HG03139 (cell line): ENCODE data around the gene RPL6.
"Not testable (repeated sequence)": the region's sequence is repeated elsewhere in the genome, so short reads cannot be mapped to it uniquely, and the experiment has no call there.

ENCODE experiments used
- ATAC-seq: cut with Tn5 transposase; IDR thresholded peaks from one replicate; pipeline ENCODE4 v1.9.1; 2021; ENCODE audit not compliant: unreplicated experiment

The RPL6 gene

DNA sequence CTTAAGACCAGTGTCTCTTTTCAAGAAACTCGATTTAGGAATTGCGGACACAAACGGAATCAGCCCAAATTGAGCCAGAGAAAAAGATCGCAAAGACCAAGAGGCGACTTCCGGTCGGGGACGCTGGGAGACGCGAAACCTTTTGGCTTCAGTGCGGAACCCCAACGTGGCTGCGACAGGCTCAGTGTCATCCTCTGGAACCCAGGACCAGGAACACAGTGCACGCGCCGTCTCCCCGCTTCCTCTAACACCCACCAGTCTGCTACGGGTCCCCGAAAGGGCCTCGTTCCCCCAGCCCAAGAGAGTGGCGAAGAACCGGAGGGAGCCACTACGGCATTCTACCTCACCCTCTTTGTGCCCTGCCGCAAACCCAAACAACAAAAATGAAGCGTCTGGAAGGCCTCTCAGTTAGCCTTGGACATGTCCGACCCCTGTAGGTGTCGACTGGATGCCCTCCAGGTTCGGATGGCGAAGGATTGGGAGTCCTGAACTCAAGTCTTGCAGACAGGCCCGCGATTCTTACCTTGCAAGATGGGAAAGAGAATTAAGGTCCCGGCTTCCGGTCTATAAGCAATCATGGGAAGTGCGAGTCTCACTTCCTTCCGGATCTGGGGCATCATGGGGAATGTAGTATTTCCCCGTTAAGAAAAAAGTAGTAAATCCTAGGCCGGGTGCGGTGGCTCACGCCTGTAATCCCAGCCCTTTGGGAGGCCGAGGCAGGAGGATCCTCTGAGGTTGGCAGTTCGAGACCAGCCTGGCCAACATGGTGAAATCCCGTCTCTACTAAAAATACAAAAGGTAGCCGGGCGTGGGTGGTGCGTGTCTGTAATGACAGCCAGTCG lies at the start of gene RPL6:
RPL6 (minus strand) TSS at position 542 of the 842 bp plus-strand sequence. CDS start 949 bp downstream, outside the sequence.
- peak; percentile 80 for ATAC-seq

DNA sequence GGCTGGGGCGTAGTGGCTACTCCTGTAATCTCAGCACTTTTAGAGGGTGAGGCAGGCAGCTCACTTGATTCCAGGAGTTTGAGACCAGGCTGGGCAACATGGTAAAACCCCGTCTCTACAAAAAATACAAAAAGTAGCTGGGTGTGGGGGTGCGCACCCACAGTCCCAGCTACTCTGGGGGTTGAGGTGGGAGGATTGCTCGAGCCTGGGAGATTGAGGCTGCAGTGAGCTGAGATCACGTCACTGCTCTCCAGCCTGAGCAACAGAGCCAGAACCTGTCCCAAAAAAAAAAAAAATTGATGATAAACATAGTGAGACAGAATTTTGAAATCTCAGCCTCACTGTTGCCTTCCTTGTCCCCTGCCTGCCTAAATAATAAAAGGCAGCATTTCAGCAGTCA lies 49.3 kb upstream of the RPL6 start:
- ATAC-seq = no peak

GRCh38 chr12:112458330-112458729 lies 48.9 kb upstream of the RPL6 start:
- no peak for ATAC-seq

DNA sequence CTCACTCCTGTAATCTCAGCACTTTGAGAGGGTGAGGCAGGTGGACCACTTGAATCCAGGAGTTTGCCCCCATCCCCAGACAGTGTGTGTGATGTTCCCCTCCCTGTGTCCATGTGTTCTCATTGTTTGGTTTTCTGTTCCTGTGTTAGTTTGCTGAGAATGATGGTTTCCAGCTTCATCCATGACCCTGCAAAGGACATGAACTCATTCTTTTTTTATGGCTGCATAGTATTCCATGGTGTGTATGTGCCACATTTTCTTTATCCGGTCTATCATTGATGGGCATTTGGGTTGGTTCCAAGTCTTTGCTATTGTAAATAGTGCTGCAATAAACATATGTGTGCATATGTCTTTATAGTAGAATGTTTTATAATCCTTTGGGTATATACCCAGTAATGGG lies 47.7 kb upstream of the RPL6 start:
- not testable (repeated sequence) for ATAC-seq

DNA sequence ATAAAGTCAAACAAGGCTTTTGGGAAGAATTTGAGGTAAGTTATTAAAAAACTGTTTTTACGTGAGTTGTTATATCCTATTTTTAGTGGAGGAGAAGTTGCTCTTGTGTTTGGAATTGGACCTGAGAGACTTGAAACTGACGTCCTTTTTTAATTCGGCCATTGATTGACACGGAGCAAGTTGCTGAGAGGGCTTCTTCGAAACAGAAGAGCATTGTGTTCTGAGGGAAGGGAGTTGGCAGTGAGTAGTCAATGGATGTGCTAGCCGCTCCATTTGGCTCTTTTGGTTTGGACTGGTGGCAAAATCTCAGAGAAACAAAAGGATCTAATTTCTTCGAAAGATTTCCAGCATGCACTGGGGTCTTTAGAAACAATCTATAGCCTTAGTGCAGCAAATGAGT lies 46.6 kb upstream of the RPL6 start:
- no peak for ATAC-seq

DNA sequence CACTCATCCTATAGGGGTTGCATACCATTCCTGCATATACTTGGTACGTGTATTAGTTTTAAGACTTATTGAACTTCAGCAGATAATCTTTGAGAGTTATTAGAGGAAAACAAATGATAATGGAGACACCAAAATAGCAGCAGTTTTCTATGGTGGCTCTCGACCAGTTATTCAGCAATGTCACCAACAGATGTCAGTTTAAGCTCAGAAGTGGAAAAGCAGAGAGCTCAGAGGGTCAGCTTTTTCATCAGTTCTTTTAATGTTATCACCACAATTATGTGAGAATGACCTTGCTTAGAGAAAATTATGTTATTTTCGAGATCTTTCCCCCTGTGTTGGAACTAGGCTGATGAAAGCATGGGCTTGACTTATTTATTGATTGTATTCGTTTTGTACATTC lies 41.3 kb upstream of the RPL6 start:
- ATAC-seq = no peak

- not testable (repeated sequence) for ATAC-seq
Measured at GRCh38 chr12:112448165-112448564, 38.8 kb upstream of the RPL6 start.

- no peak for ATAC-seq
Measured at GRCh38 chr12:112447106-112447505, 37.7 kb upstream of the RPL6 start.

- no peak for ATAC-seq
Measured at GRCh38 chr12:112446008-112446725, 36.8 kb upstream of the RPL6 start.

DNA sequence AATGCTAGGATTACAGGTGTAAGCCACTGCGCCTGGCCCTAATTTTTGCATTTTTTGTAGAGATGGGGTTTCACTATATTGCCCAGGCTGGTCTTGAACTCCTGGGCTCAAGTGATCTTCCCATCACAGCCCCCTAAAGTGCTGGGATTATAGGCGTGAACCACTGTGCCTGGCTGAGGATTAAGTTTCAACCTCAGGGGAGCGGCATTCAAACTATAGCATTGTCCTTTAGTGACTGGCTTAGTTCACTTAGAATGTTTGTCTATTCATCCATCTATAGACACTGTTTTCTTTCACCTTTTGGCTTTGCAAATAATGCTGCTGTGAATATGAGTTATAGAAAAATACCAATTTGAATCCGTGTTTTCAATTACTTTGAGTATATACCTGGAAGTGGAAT lies 34.5 kb upstream of the RPL6 start:
- no peak for ATAC-seq

DNA sequence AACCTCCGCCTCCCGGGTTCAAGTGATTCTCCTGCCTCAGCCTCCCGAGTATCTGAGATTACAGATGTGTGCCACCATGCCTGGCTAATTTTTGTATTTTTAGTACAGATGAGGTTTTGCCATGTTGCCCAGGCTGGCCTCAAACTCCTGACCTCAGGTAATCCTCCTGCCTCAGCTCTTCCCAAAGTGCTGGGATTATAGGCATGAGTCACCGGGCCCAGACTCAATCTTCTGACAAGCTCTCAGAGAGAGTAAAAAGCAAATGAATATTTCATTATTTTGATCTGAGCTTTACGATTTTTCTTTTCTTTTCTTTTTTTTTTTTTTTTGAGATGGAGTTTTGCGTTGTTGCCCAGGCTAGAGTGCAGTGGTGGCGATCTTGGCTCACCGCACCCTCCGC lies 31.2 kb upstream of the RPL6 start:
- not testable (repeated sequence) for ATAC-seq

DNA sequence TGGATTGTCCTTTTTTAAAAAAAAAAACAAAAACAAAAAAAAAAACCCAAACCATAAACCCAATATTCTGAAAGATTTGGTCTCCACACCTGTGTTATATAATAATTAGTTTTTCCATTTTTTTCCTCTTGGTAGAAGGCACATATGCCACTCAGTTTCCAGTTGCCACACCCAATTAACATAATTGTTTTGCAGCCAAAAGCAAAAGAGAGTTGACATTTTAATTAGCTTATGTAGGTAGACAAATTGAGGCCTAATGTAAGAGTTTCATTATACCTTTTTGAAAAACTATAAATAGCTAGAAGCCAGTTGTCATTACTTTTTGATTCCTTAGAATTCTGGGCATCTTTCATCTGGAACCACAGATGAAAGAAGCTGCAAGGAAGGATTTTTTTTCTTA lies 30.4 kb upstream of the RPL6 start:
- ATAC-seq = no peak

DNA sequence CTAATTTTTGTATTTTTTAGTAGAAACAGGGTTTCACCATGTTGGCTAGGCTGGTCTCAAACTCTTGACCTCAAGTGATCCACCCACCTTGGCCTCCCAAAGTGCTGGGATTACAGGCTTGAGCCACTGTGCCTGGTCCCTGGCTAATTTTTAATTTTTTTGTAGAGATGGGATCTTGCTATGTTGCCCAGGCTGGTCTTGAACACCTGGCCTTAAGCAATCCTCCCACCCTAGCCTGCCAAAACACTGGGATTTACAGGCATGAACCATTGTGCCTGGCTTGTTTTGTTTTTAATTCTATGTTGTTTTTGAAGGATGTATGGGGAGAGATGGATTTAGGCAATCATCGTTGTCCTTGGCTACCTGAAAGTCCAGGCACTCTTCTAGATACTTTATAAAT lies 29.2 kb upstream of the RPL6 start:
- not testable (repeated sequence) for ATAC-seq

DNA sequence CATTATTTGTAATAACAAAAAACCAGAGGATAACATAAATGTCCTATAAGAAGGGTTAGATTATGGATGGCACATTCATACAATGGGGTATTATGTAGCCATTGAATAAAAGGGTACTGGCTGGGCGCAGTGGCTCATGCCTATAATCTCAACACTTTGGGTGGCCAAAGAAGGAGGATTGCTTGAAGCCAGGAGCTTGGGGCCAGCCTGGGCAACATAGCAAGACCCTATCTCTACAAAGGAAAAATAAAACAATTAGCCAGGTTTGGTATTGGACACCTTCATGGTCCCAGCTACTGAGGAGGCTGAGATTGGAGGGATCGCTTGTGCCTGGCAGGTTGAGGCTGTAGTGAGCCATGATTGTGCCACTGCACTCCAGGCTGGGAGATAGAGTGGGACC lies 24.1 kb upstream of the RPL6 start:
- ATAC-seq = no peak

DNA sequence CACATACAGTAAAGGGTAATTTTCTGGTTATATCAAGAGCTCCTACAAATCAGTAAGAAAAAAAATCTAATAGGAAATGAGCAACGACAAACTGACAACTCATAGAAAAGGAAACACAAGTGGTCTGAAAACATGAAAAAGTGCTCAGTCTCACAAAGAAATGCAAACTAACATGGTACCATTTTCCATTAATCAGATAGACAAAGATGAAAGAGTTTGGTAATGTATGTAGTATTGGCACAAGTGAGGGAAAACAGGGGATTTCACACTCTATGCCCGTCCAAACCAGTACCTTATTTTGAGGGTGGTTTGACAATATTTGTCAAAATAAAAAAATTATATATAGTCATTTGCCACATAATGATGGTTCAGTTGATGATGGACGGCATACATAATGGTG lies 22.6 kb upstream of the RPL6 start:
- no peak for ATAC-seq

DNA sequence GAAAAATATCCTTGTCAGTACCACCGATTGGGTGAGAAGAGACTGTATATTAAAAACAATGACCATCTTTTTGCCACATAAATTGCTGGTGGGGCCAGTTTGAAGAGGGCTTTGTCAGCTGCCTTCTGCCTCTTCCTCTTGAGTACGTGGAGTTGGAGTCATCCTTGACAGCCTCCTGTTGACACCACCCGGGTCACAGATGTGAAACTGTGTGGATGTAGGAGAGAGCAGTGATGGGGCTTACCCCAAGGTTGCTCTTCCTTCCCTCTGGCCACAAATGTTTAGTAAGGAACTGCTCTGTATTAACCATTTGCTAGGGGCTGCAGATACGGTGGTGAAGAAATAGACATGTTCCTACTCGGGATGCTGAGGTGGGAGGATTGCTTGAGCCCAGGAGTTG lies 21.5 kb upstream of the RPL6 start:
- no peak for ATAC-seq

DNA sequence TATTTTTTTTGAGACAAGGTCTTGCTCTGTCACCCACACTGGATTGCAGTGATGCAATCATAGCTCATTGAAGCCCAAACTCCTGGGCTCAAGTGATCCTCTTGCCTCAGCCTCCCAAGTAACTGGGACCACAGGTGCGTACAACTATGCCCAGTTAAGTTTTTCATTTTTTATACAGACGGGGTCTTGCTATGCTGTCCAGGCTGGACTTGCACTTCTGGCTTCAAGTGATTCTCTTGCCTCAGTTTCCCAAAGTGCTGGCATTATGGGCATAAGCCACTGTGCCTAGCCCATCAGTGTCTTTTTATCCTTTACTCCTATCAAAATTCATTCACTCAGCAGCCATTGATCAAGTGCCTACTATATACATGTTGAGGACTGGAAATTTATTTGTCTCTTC lies 18.4 kb upstream of the RPL6 start:
- ATAC-seq = no peak

- no peak for ATAC-seq
Measured at GRCh38 chr12:112425582-112426382, 16.4 kb upstream of the RPL6 start.

DNA sequence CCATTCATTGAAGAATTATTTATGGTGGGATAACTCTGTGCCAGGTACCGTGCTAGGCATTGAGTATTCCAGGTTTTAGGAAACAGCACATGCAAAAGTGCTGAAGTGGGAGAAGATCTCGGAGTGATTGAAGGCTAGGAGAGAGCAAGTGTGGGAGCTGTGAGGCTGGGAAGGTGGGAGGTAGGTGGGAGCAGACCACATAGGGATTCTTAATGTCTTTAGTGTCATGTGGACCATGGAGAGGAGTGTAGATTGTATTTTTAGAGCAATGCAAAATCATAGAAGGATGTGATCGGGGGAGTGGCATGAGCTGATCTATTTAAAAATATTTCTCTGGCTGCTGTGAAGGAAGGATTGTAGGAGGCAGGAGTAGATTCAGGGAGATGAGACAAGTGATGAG lies 14.7 kb upstream of the RPL6 start:
- ATAC-seq = no peak

DNA sequence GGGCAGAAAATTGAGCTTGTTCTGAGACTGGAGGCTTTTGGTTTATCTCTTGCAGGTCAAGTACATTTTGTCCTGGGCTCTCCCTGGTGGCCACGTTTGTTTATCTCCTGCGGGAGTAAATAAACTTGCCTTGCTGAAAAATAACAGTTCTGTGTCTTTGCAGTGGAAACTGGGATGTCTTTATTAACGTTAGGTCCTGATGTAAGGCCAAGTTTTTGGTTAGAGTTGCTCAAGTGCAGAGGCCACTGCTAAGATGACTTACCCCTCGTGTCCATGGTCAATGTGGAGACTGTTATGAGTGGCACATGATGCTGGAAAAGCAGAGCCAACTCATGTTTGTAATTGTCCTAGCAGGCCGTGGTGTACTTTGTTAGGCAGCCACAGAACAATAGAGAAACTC lies 13.1 kb upstream of the RPL6 start:
- ATAC-seq = no peak

GRCh38 chr12:112421363-112421762 lies 12.0 kb upstream of the RPL6 start:
- no peak for ATAC-seq

DNA sequence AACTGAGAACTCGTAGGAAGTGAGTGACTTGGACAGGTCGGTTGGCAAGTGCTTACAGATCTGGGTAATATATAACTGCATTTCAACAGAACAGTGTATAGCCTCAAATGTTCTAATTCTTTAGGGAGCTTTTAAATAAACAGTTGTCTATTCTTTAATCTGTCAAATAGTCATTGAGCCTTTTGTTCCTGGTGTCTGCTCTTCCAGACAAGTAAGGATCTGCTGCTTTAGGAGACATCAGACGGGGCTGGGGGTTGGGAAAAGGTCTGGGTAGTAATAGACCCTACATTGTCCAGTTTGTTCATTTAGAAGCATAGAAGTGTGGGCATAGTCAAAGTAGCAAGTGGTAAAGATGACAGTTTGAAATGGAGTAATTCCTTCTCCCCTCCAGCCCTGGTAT lies 11.3 kb upstream of the RPL6 start:
- ATAC-seq = no peak
